Stromal cell of bone marrow (primary cell): ENCODE measurements around the gene LMX1B.
"Not testable (repeated sequence)": the region's sequence is repeated elsewhere in the genome, so short reads cannot be mapped to it uniquely, and the experiment has no call there.

Experiments
- DNase-seq: peaks from one replicate; pipeline ENCODE4 v3.0.0-alpha.2; 2012; ENCODE audit warnings: low read depth

The LMX1B gene

DNA sequence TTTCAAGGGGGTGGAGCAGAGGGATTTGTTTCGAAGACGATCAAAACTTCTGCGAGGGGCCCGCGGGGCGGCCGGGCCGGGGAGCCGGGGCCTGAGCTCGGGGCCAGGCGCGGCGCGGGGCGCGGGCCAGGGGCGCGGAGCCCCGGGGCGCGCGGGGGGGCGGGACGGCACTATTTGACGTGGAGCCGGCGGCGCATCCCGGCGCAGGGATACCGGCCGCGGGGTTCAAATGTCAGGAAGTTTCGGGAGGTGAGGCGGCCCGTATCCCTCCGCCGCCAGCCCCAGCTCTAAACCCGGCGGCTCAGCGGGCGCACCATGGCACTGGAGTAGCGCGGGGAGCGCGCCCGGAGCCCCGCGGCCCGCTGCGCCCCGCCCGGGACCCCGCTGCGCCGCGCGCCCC lies at the start of gene LMX1B:
Gene LMX1B, plus strand, starts transcription at position 278 of the 400 bp plus-strand sequence. CDS start 522 bp downstream, outside the sequence.
- DNase-seq, result peak; percentile 9

GRCh38 chr9:126564128-126564527 lies 49.6 kb upstream of the LMX1B start:
- no peak for DNase-seq

GRCh38 chr9:126564716-126565115 lies 49.0 kb upstream of the LMX1B start:
- DNase-seq, result no peak

DNA sequence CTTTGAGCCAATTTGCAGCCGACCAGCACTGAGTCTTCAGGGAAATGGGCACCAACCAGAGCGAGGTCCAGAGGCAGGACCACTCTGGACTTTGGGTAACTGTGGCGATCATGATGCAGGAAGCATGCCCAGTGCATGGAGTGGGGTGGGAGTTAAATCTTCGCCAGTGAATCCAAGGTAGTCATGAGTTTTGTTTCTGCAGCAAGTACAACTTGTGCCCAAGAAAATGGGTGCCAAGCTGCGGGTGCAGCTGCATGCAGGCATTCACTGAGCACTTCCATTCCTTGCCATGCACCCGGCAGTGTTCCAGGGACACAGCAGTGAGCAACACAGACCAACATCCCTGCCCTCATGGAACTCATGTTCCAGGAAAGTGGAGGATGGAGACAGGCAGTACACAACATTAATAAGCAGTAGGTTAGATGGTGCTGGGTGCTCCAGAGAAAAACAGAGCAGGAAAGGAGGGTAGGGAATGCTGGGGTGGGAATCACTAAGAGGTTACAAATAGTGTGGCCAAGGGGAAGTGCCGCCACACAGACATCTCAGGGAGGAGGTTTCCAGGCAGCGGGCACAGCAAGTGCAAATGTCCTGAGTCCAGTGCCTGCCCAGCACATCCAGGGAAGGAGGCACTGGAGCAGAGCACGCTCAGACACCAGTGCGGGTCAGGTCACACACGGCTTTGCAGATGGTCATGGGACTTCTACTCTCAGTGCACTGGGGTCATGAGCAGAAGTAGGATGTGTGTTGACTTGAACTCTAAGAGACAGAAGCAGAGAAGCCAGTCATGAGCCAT lies 48.2 kb upstream of the LMX1B start:
- DNase-seq, result no peak

- no peak for DNase-seq
Observed at GRCh38 chr9:126569036-126569435, 44.7 kb upstream of the LMX1B start.

GRCh38 chr9:126578029-126578428 lies 35.7 kb upstream of the LMX1B start:
- no peak for DNase-seq

DNA sequence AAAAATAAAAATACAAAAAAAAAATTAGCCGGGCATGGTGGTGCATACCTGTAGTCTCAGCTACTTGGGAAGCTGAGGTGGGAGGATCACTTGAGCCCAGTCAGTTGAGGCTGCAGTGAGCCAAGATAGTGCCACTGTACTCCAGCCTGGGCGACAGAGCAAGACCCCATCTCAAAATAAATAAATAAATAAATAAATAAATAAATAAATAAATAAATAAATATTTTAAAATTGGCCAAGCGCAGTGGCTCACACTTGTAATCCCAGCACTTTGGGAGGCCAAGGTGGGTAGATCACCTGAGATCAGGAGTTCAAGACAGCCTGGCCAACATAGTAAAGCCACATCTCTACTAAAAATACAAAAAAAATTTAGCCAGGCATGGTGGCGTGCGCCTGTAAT lies 33.4 kb upstream of the LMX1B start:
- not testable (repeated sequence) for DNase-seq

DNA sequence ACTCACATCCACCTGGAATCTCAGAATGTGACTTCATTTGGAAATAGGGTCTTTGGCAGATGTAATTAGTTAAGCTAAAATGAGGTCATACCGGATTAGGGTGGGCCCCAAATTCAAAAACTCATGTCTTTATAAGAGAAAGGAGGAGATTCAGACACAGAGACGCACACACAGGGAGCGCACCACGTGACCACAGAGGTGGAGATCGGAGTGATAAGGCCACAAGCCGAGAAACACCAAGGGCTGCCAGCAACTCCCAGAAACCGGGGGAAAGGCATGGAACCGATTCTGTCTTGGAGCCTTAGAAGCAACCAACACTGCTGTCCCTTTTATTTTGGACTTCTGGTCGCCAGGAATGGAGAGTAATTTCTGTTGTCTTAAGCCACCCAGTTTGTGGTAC lies 31.8 kb upstream of the LMX1B start:
- no peak for DNase-seq

GRCh38 chr9:126582427-126582826 lies 31.3 kb upstream of the LMX1B start:
- no peak for DNase-seq

DNA sequence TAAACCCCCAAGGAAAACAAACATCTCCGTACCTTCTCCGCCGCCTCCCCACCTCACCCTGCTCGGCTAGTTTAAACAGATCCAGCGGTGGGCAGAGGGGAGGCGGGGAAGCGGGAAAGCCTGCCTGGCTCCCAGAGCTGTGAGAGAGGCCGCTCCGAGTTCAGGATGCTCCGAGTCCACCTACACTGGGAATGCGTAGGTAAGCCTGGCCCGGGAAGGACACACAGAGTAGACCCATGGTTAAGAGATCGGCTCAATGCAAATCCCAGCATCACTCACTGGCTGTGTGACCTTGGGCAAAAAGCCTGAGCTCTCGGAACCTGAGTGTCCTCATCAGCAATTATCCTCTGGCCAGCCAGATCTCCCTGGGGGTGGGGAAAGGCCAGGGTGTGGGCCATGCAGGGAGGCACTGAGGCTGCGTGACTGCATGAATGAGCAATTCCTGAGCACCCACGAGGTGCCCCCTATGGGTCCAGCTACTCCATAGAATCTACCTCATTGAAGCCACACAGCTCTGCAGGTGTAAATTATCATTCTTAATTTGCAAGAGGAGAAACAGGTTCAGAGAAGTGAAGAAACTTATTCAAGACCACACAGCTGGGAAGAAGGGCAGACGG lies 30.5 kb upstream of the LMX1B start:
- no peak for DNase-seq

GRCh38 chr9:126584611-126585010 lies 29.1 kb upstream of the LMX1B start:
- no peak for DNase-seq

DNA sequence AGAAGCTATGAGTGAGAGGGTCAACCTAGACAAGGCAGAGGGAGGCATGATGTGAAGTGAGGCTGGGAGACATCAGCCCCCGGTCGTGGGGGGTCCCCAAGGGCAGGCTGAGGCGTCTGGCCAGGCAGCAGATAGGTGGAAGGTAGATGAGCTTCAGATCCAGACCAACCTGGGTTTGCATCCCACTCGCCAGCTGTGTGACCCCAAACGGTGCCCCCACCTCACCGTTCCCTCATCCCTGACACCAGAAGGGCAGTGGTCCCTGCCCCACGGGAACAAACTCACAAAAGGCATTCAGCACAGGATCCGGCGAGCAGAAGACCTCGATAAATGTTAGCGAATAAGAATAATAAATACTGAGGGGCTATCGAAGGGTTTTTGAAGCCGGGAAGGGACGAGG lies 27.5 kb upstream of the LMX1B start:
- no peak for DNase-seq

GRCh38 chr9:126587187-126588185 lies 26.2 kb upstream of the LMX1B start:
- no peak for DNase-seq

- DNase-seq, result no peak
Observed at GRCh38 chr9:126588491-126589168, 25.1 kb upstream of the LMX1B start.

DNA sequence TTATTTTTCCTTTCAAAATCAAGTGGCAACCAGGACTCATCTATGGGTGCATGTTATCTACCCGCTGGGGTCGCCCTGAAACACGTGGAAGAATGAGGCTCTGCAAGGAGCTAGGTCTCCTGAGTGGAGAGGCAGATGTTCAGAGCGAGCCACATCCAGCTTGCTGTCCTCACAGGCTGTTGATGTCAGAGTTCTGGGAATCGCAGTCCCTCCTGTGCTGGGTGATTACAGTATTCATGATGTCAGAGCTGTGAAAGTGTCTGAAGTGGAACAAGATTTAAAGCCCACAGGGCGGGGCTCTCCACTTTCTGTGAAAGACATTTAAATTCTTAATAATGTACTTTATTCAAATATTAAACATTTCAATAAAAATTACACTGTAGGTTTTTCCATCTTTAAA lies 24.4 kb upstream of the LMX1B start:
- no peak for DNase-seq

DNA sequence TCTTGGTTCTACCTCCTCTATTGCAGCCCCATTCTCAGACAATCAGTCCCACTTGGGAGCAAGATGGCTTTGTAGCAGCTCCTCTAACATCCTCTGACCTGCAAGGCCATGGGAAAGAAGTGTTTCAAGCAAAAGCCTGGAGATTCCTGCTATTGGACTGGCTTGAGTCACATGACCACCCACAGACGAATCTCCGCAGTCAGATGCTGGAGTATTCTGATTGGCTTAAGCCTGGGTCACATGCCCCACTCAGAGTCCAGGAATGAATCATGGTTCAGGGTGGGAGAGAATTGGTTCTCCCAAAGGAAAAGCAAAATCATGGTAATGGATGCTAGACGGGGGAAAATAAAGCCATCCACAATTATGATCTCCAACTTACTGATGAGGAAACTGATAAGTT lies 22.6 kb upstream of the LMX1B start:
- DNase-seq, result no peak

DNA sequence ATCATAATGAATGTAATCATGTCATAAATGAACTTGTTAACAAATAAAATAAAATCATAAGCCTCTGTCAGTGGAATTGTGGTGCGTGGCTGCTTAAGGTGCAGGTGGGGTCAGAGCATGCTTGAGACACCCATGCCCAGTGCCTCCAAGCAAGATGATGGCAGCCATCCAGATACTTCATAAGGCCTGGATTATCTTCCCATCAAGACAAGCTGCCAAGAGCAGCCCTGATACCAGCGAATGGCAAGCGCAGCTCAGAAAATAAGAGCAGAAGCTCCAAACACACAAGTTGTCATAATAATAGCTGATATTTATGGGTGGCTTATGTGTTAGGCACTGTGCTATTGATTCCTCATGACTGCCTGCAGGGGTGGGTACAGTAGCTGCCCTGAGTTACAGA lies 21.8 kb upstream of the LMX1B start:
- DNase-seq, result no peak

DNA sequence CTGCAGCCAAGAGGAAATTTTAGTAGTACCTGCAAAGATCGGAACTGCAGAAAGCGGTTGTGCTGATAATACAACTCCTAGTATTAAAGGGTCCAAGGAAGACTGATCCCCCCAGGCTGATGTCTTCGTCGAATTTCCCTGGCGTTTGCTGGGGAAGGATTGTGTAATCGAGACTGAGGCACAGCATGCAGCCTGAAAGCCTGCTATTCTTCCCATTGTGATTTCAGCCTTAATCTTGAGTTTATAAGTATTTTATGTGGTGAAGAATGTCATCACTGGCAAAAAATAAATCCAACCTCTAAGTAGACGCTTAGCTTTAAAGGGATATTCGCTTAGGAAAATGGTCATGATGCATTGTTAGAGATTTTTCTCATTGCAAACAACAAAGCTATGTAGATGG lies 21.3 kb upstream of the LMX1B start:
- no peak for DNase-seq

- DNase-seq, result no peak
Observed at GRCh38 chr9:126595982-126596381, 17.7 kb upstream of the LMX1B start.

- no peak for DNase-seq
Observed at GRCh38 chr9:126599047-126599650, 14.6 kb upstream of the LMX1B start.
